Suprapubic skin (tissue), 4 donors: ENCODE measurements around the gene PEAK3.

Source experiments
- EP300 ChIP-seq: sonication (generic); formaldehyde crosslinking; IDR thresholded peaks from one replicate; pipeline ENCODE4 v1.6.1; 2017; ENCODE audit warnings: antibody characterized with exemption
- POLR2A ChIP-seq, 2 donors: fragments of 450-650 bp; IDR thresholded peaks; one replicate each; pipeline ENCODE4 v1.6.1; 2017; ENCODE audit warnings: antibody characterized with exemption in 2 of 2, mild to moderate bottlenecking in 2 of 2, moderate library complexity in 2 of 2
- POLR2AphosphoS5 ChIP-seq, 3 donors: sonication (generic); formaldehyde crosslinking; IDR thresholded peaks; one replicate each; pipeline ENCODE4 v1.6.1; 2017; ENCODE audit warnings: antibody characterized with exemption in 3 of 3
- TF ChIP-seq, protein P1 (sequence below), 2 donors: fragments of 200-600 bp in 1 of 2; fragments of 450-650 bp in 1 of 2; sonication (generic) in 1 of 2; IDR thresholded peaks; one replicate each; pipeline ENCODE4 v1.5.1; 2016 to 2019; ENCODE audit warnings: antibody characterized with exemption in 2 of 2, mild to moderate bottlenecking in 1 of 2, moderate library complexity in 1 of 2

DNA sequence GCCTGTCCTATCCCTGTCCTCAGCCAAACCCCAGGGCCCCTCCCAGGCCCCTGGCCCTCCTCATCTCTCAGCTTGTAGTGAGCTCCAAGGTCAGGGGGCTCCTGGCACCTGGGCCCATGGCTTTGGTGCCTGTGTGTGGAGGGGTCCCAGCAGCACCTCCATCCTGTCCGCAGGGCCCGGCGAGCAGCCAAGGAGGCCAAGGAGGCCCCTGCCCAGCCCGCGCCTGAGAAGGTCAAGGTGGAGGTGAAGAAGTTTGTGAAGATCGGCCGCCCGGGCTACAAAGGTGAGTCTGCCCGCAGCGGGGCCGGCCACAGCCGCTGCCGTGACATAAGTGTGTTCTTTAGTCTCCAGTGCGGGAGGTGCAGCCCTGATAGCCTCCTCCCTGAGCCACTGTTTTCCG lies 36.7 kb downstream of the PEAK3 start:
- TF ChIP-seq, protein P1, sequence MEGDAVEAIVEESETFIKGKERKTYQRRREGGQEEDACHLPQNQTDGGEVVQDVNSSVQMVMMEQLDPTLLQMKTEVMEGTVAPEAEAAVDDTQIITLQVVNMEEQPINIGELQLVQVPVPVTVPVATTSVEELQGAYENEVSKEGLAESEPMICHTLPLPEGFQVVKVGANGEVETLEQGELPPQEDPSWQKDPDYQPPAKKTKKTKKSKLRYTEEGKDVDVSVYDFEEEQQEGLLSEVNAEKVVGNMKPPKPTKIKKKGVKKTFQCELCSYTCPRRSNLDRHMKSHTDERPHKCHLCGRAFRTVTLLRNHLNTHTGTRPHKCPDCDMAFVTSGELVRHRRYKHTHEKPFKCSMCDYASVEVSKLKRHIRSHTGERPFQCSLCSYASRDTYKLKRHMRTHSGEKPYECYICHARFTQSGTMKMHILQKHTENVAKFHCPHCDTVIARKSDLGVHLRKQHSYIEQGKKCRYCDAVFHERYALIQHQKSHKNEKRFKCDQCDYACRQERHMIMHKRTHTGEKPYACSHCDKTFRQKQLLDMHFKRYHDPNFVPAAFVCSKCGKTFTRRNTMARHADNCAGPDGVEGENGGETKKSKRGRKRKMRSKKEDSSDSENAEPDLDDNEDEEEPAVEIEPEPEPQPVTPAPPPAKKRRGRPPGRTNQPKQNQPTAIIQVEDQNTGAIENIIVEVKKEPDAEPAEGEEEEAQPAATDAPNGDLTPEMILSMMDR (IDR thresholded peaks at IDR 0.05), result no peak
- TF ChIP-seq POLR2AphosphoS5 (IDR thresholded peaks at IDR 0.05) (no peak), POLR2A (IDR thresholded peaks at IDR 0.05) (no peak), EP300 (no peak)
